Panc1 (cell line): ENCODE data around the gene AFF2. TPM values are rescaled to one million over a fixed set of nuclear protein-coding genes. Genes with fewer than 3 reads are reported as not detected.

ENCODE experiments used
- ATAC-seq: fragments of 200-7000 bp; cut with Tn5 transposase; 2 replicates; pipeline ENCODE4 v1.9.1; 2020; ENCODE audit warnings: mild to moderate bottlenecking, moderate library complexity
- BruUV-seq: library from RNA; stranded (reverse); fragments of 400-500 nt; replicated peaks from 2 replicates; lab custom pipeline; 2021; lab: Mats Ljungman, UMichigan
- CTCF ChIA-PET: fragments of 300-600 bp; sonication (Branson Sonifier 250); formaldehyde crosslinking; loops from one replicate; lab custom pipeline; 2022; ENCODE audit warnings: antibody characterized with exemption; lab: Charles Lee
- POLR2A ChIA-PET: fragments of 300-600 bp; sonication (Branson Sonifier 250); formaldehyde crosslinking; loops from one replicate; lab custom pipeline; 2022; ENCODE audit warnings: antibody characterized with exemption; lab: Charles Lee
- DNase-seq: peaks from one replicate; pipeline ENCODE4 v3.0.0-alpha.2; 2010; ENCODE audit warnings: low read depth, low spot score
- H3K27ac ChIP-seq: 2 replicates; pipeline ENCODE4 v1.5.1; 2011; ENCODE audit warnings: mild to moderate bottlenecking, low read length, inconsistent platforms
- H3K27me3 ChIP-seq: fragments of 200-500 bp; sonication (Bioruptor generic); 2 replicates; pipeline ENCODE4 v1.6.0; 2014; ENCODE audit warnings: low read length, inconsistent platforms; ENCODE audit not compliant: control insufficient read depth, insufficient read depth
- H3K36me3 ChIP-seq: fragments of 200-500 bp; sonication (Bioruptor generic); 2 replicates; pipeline ENCODE4 v1.5.1; 2014; ENCODE audit warnings: inconsistent platforms, mild to moderate bottlenecking, low read length, moderate library complexity; ENCODE audit not compliant: control insufficient read depth, insufficient read depth
- H3K4me1 ChIP-seq: 2 replicates; pipeline ENCODE4 v1.5.1; 2011; ENCODE audit warnings: inconsistent platforms, mild to moderate bottlenecking, low read length, moderate library complexity; ENCODE audit not compliant: control insufficient read depth, insufficient read depth
- H3K4me3 ChIP-seq, 2 experiments: 2 replicates each; pipeline ENCODE4 v1.5.1; 2011 to 2012; ENCODE audit warnings: low read depth in 2 of 2, low read length in 2 of 2, mild to moderate bottlenecking in 2 of 2, inconsistent platforms in 1 of 2, moderate library complexity in 1 of 2
- H3K9me3 ChIP-seq: fragments of 200-500 bp; sonication (Bioruptor generic); 2 replicates; pipeline ENCODE4 v1.5.1; 2014; ENCODE audit warnings: low read depth, mild to moderate bottlenecking, inconsistent platforms, low read length, moderate library complexity; ENCODE audit not compliant: control insufficient read depth, insufficient read depth
- POLR2AphosphoS5 ChIP-seq: IDR thresholded peaks from 2 replicates; pipeline ENCODE4 v1.6.1; 2012; ENCODE audit warnings: mild to moderate bottlenecking, low read depth, low read length, moderate library complexity
- SIN3A ChIP-seq: IDR thresholded peaks from 2 replicates; pipeline ENCODE4 v1.6.1; 2012; ENCODE audit warnings: low read depth, mild to moderate bottlenecking, low read length, moderate library complexity, borderline replicate concordance; ENCODE audit not compliant: insufficient read depth
- TCF7L2 ChIP-seq: IDR thresholded peaks from 2 replicates; pipeline ENCODE4 v1.6.1; 2011; ENCODE audit warnings: mild to moderate bottlenecking, low read depth, low read length, inconsistent platforms
- in situ Hi-C: cut with HindIII; loops from 2 replicates; pipeline ENCODE4 v1.10.0; 2016; ENCODE audit warnings: low sequenced_read_pairs, low pct_unique_long_range_greater_than_20kb
- intact Hi-C: fragments of 100-400 bp; cut with micrococcal nuclease; formaldehyde crosslinking; loops from one replicate; pipeline ENCODE4 v1.10.0; 2022; ENCODE audit not compliant: unreplicated experiment
- total RNA-seq: library from RNA; stranded (reverse); gene quantifications from one replicate; pipeline ENCODE4 v1.2.1, GENCODE V29; 2021; ENCODE audit not compliant: unreplicated experiment
- TF ChIP-seq, protein P1 (sequence below), 2 experiments: IDR thresholded peaks; 2 replicates each; pipeline ENCODE4 v1.6.1; 2011 to 2012; ENCODE audit warnings: low read depth in 2 of 2, control low read depth in 1 of 2, low read length in 1 of 2, mild to moderate bottlenecking in 1 of 2, moderate library complexity in 1 of 2; ENCODE audit not compliant: insufficient read depth in 1 of 2
- TF ChIP-seq, protein P2 (sequence below): fragments of 450-650 bp; IDR thresholded peaks from 2 replicates; pipeline ENCODE4 v1.5.1; 2017; ENCODE audit warnings: mild to moderate bottlenecking

AFF2 gene
- total RNA-seq, 1 experiment from 2014 or later = 0.05 TPM

DNA sequence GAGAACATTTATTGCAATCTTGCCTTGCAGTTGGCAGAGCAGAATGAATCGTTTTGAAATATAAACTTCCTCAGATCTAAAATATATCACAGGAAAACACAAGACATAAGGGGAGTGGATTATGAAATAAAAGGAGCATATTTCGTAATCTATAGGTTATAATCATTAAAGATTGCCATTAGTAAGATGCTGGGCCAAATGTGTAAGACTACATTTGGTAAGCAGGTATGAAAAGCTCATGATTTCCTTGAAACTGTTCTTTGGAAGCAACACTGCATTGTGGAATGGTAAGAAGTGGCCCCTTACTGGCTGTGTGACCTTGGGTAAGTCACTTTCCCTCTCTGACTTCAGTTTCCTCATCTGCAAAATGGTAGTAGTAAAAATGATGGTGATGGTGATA, 68.3 kb downstream of the AFF2 start:
- Histone ChIP-seq H3K27me3 (no peaks in the 10 kb centered on the region), H3K4me1 (no peaks in the 10 kb centered on the region), H3K27ac (no peak overlapping the region), H3K36me3 (no peaks in the 10 kb centered on the region), H3K4me3 (no peak overlapping the region), H3K9me3 (no peaks in the 10 kb centered on the region)
- POLR2A ChIA-PET = no interaction called here
- DNase-seq (no peak), ATAC-seq (no peak)
- in situ Hi-C loops = no loop called here
- intact Hi-C loops = no loop called here
- TF ChIP-seq TCF7L2 (no peak), POLR2AphosphoS5 (no peak), SIN3A (no peak)
- TF ChIP-seq, protein P1, sequence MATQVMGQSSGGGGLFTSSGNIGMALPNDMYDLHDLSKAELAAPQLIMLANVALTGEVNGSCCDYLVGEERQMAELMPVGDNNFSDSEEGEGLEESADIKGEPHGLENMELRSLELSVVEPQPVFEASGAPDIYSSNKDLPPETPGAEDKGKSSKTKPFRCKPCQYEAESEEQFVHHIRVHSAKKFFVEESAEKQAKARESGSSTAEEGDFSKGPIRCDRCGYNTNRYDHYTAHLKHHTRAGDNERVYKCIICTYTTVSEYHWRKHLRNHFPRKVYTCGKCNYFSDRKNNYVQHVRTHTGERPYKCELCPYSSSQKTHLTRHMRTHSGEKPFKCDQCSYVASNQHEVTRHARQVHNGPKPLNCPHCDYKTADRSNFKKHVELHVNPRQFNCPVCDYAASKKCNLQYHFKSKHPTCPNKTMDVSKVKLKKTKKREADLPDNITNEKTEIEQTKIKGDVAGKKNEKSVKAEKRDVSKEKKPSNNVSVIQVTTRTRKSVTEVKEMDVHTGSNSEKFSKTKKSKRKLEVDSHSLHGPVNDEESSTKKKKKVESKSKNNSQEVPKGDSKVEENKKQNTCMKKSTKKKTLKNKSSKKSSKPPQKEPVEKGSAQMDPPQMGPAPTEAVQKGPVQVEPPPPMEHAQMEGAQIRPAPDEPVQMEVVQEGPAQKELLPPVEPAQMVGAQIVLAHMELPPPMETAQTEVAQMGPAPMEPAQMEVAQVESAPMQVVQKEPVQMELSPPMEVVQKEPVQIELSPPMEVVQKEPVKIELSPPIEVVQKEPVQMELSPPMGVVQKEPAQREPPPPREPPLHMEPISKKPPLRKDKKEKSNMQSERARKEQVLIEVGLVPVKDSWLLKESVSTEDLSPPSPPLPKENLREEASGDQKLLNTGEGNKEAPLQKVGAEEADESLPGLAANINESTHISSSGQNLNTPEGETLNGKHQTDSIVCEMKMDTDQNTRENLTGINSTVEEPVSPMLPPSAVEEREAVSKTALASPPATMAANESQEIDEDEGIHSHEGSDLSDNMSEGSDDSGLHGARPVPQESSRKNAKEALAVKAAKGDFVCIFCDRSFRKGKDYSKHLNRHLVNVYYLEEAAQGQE (IDR thresholded peaks at IDR 0.05; ENCODE audit: insufficient read depth in 1 of 2, low read depth in 2 of 2, low read length in 1 of 2) = no peak
- TF ChIP-seq, protein P2, sequence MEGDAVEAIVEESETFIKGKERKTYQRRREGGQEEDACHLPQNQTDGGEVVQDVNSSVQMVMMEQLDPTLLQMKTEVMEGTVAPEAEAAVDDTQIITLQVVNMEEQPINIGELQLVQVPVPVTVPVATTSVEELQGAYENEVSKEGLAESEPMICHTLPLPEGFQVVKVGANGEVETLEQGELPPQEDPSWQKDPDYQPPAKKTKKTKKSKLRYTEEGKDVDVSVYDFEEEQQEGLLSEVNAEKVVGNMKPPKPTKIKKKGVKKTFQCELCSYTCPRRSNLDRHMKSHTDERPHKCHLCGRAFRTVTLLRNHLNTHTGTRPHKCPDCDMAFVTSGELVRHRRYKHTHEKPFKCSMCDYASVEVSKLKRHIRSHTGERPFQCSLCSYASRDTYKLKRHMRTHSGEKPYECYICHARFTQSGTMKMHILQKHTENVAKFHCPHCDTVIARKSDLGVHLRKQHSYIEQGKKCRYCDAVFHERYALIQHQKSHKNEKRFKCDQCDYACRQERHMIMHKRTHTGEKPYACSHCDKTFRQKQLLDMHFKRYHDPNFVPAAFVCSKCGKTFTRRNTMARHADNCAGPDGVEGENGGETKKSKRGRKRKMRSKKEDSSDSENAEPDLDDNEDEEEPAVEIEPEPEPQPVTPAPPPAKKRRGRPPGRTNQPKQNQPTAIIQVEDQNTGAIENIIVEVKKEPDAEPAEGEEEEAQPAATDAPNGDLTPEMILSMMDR = no peak
- CTCF ChIA-PET = no interaction called here
- BruUV-seq = no TSS peak

DNA sequence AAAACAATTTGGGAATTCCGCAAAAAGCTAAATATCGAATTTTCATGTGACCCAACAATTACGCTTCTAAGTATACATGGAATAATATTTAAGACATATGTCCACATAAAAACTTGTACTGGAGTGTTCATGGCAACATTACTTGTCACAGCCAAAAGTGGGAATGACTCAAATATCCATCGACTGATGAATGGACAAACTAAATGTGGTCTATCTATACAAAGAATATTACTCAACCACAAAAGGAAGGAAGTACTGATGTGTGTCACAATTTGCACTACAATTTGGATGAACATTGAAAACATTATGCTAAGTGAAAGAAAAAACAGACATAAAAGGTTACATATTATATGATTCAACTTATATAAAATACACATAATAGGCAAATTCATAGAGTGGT, 71.9 kb downstream of the AFF2 start:
- BruUV-seq = no TSS peak
- Histone ChIP-seq H3K9me3 (no peaks in the 10 kb centered on the region), H3K4me1 (no peaks in the 10 kb centered on the region), H3K27ac (no peak overlapping the region), H3K27me3 (no peaks in the 10 kb centered on the region), H3K4me3 (no peak overlapping the region), H3K36me3 (no peaks in the 10 kb centered on the region)
- intact Hi-C loops (no loop called here), in situ Hi-C loops (no loop called here)
- TF ChIP-seq, protein P1 (IDR thresholded peaks at IDR 0.05; ENCODE audit: insufficient read depth in 1 of 2, low read depth in 2 of 2, low read length in 1 of 2) = no peak
- TF ChIP-seq SIN3A = no peak
- TF ChIP-seq TCF7L2 = no peak
- TF ChIP-seq, protein P2 = no peak
- TF ChIP-seq POLR2AphosphoS5 = no peak
- ChIA-PET CTCF (no interaction called here), POLR2A (no interaction called here)
- ATAC-seq = no peak
- no peak for DNase-seq
